Measurements from ENCODE around the gene TIGD6. TPM values are rescaled to one million over a fixed set of nuclear protein-coding genes. Genes with fewer than 3 reads are reported as not detected.

TIGD6 gene
- total and polyA plus RNA-seq, 2 experiments from 2014 or later: 1.4 to 2.1 TPM

GRCh38 chr5:150007050-150007449 is 6.6 kb upstream of the TIGD6 start (continued):
- TF ChIP-seq STAT1 (IDR thresholded peaks at IDR 0.05; ENCODE audit: unreplicated experiment) (no peak), POLR2AphosphoS5 (IDR thresholded peaks at IDR 0.05; ENCODE audit: low read depth) (no peak), JUNB (IDR thresholded peaks at IDR 0.05; ENCODE audit: unreplicated experiment) (no peak), ZNF462 (CRISPR knock-in tag; IDR thresholded peaks at IDR 0.05) (no peak), CTCF (conservative IDR thresholded peaks at IDR 0.05; ENCODE audit: low read depth in 2 of 2) (no peak)

- H3K79me2 ChIP-seq (replicated peaks; ENCODE audit: insufficient read depth): peaks cover 62% of the 10 kb centered on the region
- H3K36me3 Mint-ChIP-seq (ENCODE audit: low read depth): peaks cover 43% of the 10 kb centered on the region
These were observed 5.9 kb upstream of the TIGD6 start for GRCh38 chr5:150006318-150006717.

More at GRCh38 chr5:150006318-150006717, 5.9 kb upstream of the TIGD6 start:
- no peaks in the 10 kb centered on the region; the same call in 1 of the 2 replicates for H3F3A ChIP-seq (replicated peaks; ENCODE audit: low read depth)
- H4K20me1 ChIP-seq (replicated peaks; ENCODE audit: insufficient read depth): peaks cover 33% of the 10 kb centered on the region
- Mint-ChIP-seq H3K27ac (no peak overlapping the region), H3K9me3 (no peaks in the 10 kb centered on the region), H3K4me3 (no peak overlapping the region), H3K4me1 (peaks cover 10% of the 10 kb centered on the region), H3K27me3 (ENCODE audit: insufficient read depth, low read depth, poor library complexity) (peaks cover 5% of the 10 kb centered on the region)
- H3K27ac ChIP-seq (ENCODE audit: low read depth): no peak overlapping the region
- H3K27me3 ChIP-seq (ENCODE audit: insufficient read depth): no peaks in the 10 kb centered on the region
- H3K4me2 ChIP-seq: no peak overlapping the region
- no peak for DNase-seq (ENCODE audit: low spot score)
- peaks cover 16% of the 10 kb centered on the region for H3K36me3 ChIP-seq (ENCODE audit: insufficient read depth)
- H2AFZ ChIP-seq: no peak overlapping the region
- ATAC-seq: no peak
- TF ChIP-seq CTCF (conservative IDR thresholded peaks at IDR 0.05; ENCODE audit: low read depth in 2 of 2) (no peak), NANOG (IDR thresholded peaks at IDR 0.05; ENCODE audit: borderline replicate concordance) (no peak)
- no peak overlapping the region for H3K4me3 ChIP-seq
- H3K9me2 ChIP-seq (ENCODE audit: insufficient read depth): no peaks in the 10 kb centered on the region
- no peaks in the 10 kb centered on the region; the same call in 1 of the 2 replicates for H3K4me1 ChIP-seq (ENCODE audit: insufficient read depth)

Measured in GM23338 (cell line).